Kidney (tissue), 14 donors: Measurements from ENCODE around the gene REC8. TPM values are rescaled to one million over a fixed set of nuclear protein-coding genes. Genes with fewer than 3 reads are reported as not detected.

Source experiments
- DNase-seq, 5 donors: peaks; one replicate each; pipeline ENCODE4 v3.0.0-alpha.2; 2013 to 2020
- FAIRE-seq: peaks from 2 replicates; lab custom pipeline; 2012; peaks lifted over from hg19 to GRCh38; lab: Jason Lieb, UNC
- H3K27ac ChIP-seq, 2 donors: one replicate each; pipeline ENCODE4 v1.7.0; 2013; ENCODE audit warnings: low read depth in 2 of 2, low read length in 2 of 2, inconsistent platforms in 1 of 2
- H3K27me3 ChIP-seq: one replicate; pipeline ENCODE4 v1.7.1; 2013; ENCODE audit warnings: low read length, inconsistent platforms; ENCODE audit not compliant: control insufficient read depth, insufficient read depth
- H3K36me3 ChIP-seq, 3 donors: one replicate each; pipeline versions ENCODE4 v1.7.0 to v1.7.1; 2013; ENCODE audit warnings: low read length in 3 of 3, control low read depth in 1 of 3, inconsistent platforms in 1 of 3; ENCODE audit not compliant: insufficient read depth in 3 of 3, control insufficient read depth in 2 of 3
- H3K4me1 ChIP-seq, 3 donors: one replicate each; pipeline versions ENCODE4 v1.7.0 to v1.7.1; 2013; ENCODE audit warnings: low read length in 3 of 3, inconsistent platforms in 1 of 3, low read depth in 1 of 3; ENCODE audit not compliant: control insufficient read depth in 2 of 3, insufficient read depth in 2 of 3
- H3K4me3 ChIP-seq, 3 donors: one replicate each; pipeline versions ENCODE4 v1.7.0 to v1.8.1; 2013; ENCODE audit warnings: low read length in 3 of 3, control low read depth in 1 of 3, inconsistent platforms in 1 of 3
- H3K9ac ChIP-seq, 3 donors: one replicate each; pipeline versions ENCODE4 v1.7.0 to v1.7.1; 2013; ENCODE audit warnings: low read length in 3 of 3, control low read depth in 1 of 3, inconsistent platforms in 1 of 3
- H3K9me3 ChIP-seq, 3 donors: one replicate each; pipeline versions ENCODE4 v1.7.0 to v1.7.1; 2013; ENCODE audit warnings: low read length in 3 of 3, control low read depth in 1 of 3, inconsistent platforms in 1 of 3; ENCODE audit not compliant: control insufficient read depth in 2 of 3, insufficient read depth in 1 of 3
- CTCF ChIP-seq: IDR thresholded peaks from 3 replicates; pipeline ENCODE4 v1.5.1; 2012; ENCODE audit warnings: mild to moderate bottlenecking, moderate library complexity, borderline replicate concordance; ENCODE audit not compliant: insufficient read depth; ENCODE audit errors: extremely low read depth
- intact Hi-C: fragments of 100-400 bp; cut with DNase I; formaldehyde crosslinking; loops from one replicate; pipeline ENCODE4 v1.11.1; 2022
- polyA plus RNA-seq: library from polyadenylated mRNA; stranded (reverse); fragments of 350-450 nt; fragmentation: Illumina TruSeq; extraction: RNeasy Lipid Tissue Mini Kit (QIAGEN cat#74804); gene quantifications from one replicate; pipeline ENCODE4 v1.2.3, GENCODE V29; 2014; ENCODE audit warnings: low read depth, low replicate concordance; ENCODE audit not compliant: insufficient read depth
- total RNA-seq: library from RNA; stranded (reverse); fragmentation: NEBNext Ultra II Directional; extraction: Animal tissue kit (Norgen Biotek cat#: 25700); gene quantifications from one replicate; pipeline ENCODE4 v1.2.1, GENCODE V29; 2021
- donor health status: control.
- donor health status: control.
- donor health status: control.
- donor health status: control.
- donor health status: control.
- donor health status: DM: yes; HTN: yes; CAD: no.
- donor health status: Normal renal cell carcinoma (clear cell type).

The REC8 gene
- total and polyA plus RNA-seq, 2 donors from 2014 or later, result 39.9 to 51.4 TPM

DNA sequence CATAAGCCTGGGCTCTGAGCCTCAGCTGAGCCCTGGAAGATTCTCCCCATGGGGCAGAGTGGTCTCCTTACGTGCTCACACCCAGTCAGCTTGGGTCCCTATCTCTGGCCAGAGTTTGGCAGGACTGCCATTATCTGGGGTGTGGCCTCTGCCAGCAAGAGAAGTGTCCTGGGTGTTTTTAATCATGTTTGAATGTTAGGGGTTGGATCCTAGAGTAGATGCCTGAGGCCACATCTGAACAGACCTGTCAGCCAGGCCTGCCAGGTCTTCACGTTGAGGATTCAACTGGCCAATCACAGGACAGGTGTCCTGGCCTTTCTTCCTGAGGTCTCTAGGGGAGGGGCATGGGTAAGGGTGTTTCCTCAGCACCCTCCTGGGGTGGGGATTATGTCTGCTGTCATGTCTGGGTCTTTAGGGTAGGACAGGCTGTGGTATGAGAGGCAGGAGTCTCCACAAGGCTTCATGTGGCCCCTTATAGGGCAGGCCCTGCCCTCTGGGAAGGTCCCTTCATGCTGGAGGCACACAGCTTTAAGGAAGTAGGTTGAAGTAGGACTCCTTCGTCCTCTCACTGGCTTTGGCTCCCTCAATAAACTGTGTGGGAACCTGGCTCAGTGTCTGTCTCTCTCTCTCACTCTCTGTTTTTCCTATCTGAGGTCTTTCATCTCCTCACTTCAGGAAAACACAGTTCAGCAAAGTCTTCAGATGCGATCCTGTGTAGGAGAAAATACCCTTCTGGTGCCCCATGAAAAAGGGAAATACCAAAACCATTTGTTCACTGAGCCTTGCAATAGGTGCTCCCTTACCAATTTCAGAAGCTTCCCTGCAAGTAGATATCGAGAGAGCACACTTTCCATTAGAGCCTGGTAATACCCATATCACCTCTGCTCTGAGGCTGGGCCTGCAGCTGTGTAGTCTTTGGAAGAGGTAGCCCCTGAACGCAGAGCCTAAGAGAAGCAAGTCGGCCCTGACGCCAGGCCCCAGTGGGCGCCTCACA is 48.2 kb upstream of the REC8 start:
- Histone ChIP-seq H3K36me3 (peaks cover 7 to 44% (median 36%) of the 10 kb centered on the region in 3 donors), H3K4me3 (no peak overlapping the region), H3K9ac (no peak overlapping the region), H3K4me1 (no peaks in the 10 kb centered on the region), H3K27ac (no peak overlapping the region), H3K27me3 (no peaks in the 10 kb centered on the region), H3K9me3 (no peaks in the 10 kb centered on the region)
- DNase-seq (no peak), FAIRE-seq (no peak)
- no peak for TF ChIP-seq CTCF
- intact Hi-C loops, result no loop called here

DNA sequence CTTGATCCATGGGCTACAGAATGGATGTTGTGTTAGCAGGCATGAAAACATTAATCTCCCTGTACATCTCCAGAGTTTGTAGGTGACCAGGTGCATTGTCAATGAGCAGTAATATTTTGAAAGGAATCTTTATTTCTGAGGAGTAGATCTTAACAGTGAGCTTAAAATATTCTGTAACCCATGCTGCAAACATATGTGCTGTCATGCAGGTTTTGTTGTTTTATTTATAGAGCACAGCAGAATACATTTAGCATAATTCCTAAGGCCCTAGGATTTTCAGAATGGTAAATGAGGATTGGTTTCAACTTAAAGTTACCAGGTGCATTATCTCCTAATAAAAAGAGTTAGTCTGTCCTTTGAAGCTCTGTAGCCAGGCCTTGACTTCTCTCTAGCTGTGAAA is 44.9 kb upstream of the REC8 start:
- H3K9ac ChIP-seq, result no peak overlapping the region
- no peak overlapping the region for H3K27ac ChIP-seq
- intact Hi-C loops, result no loop called here
- no peak overlapping the region for H3K4me3 ChIP-seq
- no peak for DNase-seq
- peaks cover 0 to 17% (median 13%) of the 10 kb centered on the region in 3 donors for H3K36me3 ChIP-seq
- no peak for TF ChIP-seq CTCF
- H3K27me3 ChIP-seq, result no peaks in the 10 kb centered on the region
- no peaks in the 10 kb centered on the region for H3K9me3 ChIP-seq
- peaks cover 0 to 10% (median 9%) of the 10 kb centered on the region in 3 donors for H3K4me1 ChIP-seq
- FAIRE-seq, result no peak

GRCh38 chr14:24127673-24128072 is 44.2 kb upstream of the REC8 start:
- Histone ChIP-seq H3K4me1 (peaks cover 0 to 16% (median 10%) of the 10 kb centered on the region in 3 donors), H3K36me3 (peaks cover 0 to 13% (median 10%) of the 10 kb centered on the region in 3 donors), H3K4me3 (no peak overlapping the region), H3K27ac (no peak overlapping the region), H3K27me3 (no peaks in the 10 kb centered on the region), H3K9me3 (no peaks in the 10 kb centered on the region), H3K9ac (no peak overlapping the region)
- DNase-seq (no peak), FAIRE-seq (no peak)
- intact Hi-C loops, result no loop called here
- TF ChIP-seq CTCF, result no peak
